H9 (cell line): ENCODE results near the gene LIG3. TPM values are rescaled to one million over a fixed set of nuclear protein-coding genes. Genes with fewer than 3 reads are reported as not detected.

Source experiments
- DNase-seq: peaks from one replicate; pipeline ENCODE4 v3.0.0-alpha.2; 2017
- H2AFZ ChIP-seq: one replicate; pipeline ENCODE4 v1.6.1; 2013; ENCODE audit warnings: mild to moderate bottlenecking, low read length, control low read depth, moderate library complexity
- H2AK5ac ChIP-seq: 2 replicates; pipeline ENCODE4 v1.6.1; 2013; ENCODE audit warnings: low read length, control low read depth, mixed read lengths; ENCODE audit not compliant: insufficient read length
- H2BK120ac ChIP-seq: one replicate; pipeline ENCODE4 v1.6.1; 2013; ENCODE audit warnings: low read depth, mild to moderate bottlenecking, low read length, control low read depth, inconsistent platforms; ENCODE audit not compliant: poor library complexity, severe bottlenecking
- H2BK12ac ChIP-seq: 2 replicates; pipeline ENCODE4 v1.6.1; 2013; ENCODE audit warnings: low read length, control low read depth, mixed read lengths, low read depth; ENCODE audit not compliant: insufficient read length
- H2BK15ac ChIP-seq: 2 replicates; pipeline ENCODE4 v1.6.1; 2013; ENCODE audit warnings: low read depth, low read length, control low read depth
- H2BK20ac ChIP-seq: one replicate; pipeline ENCODE4 v1.6.1; 2013; ENCODE audit warnings: low read depth, mild to moderate bottlenecking, low read length, control low read depth, inconsistent platforms; ENCODE audit not compliant: poor library complexity, severe bottlenecking
- H2BK5ac ChIP-seq: 2 replicates; pipeline ENCODE4 v1.6.1; 2013; ENCODE audit warnings: low read length, control low read depth, mixed read lengths; ENCODE audit not compliant: insufficient read length
- H3K14ac ChIP-seq: 2 replicates; pipeline ENCODE4 v1.6.1; 2013; ENCODE audit warnings: low read length, control low read depth; ENCODE audit not compliant: insufficient read depth
- H3K18ac ChIP-seq: 2 replicates; pipeline ENCODE4 v1.6.1; 2013; ENCODE audit warnings: low read depth, mild to moderate bottlenecking, mixed read lengths, low read length, control low read depth; ENCODE audit not compliant: insufficient read length
- H3K23ac ChIP-seq: 2 replicates; pipeline ENCODE4 v1.6.1; 2013; ENCODE audit warnings: low read length, control low read depth, mixed read lengths, low read depth; ENCODE audit not compliant: insufficient read length
- H3K23me2 ChIP-seq: 2 replicates; pipeline ENCODE4 v1.6.1; 2013; ENCODE audit warnings: low read depth, mild to moderate bottlenecking, mixed read lengths, low read length, control low read depth; ENCODE audit not compliant: insufficient read length, poor library complexity, severe bottlenecking
- H3K27ac ChIP-seq: 2 replicates; pipeline ENCODE4 v1.5.1; 2013; ENCODE audit warnings: low read length, control low read depth, mixed read lengths, low read depth; ENCODE audit not compliant: insufficient read length
- H3K27me3 ChIP-seq: 2 replicates; pipeline ENCODE4 v1.6.1; 2013; ENCODE audit warnings: low read length, control low read depth, inconsistent platforms; ENCODE audit not compliant: insufficient read depth
- H3K4ac ChIP-seq: 2 replicates; pipeline ENCODE4 v1.6.1; 2013; ENCODE audit warnings: low read depth, mild to moderate bottlenecking, control low read depth, inconsistent platforms, low read length, moderate library complexity
- H3K4me1 ChIP-seq: 2 replicates; pipeline ENCODE4 v1.6.1; 2013; ENCODE audit warnings: low read length, control low read depth, inconsistent platforms; ENCODE audit not compliant: insufficient read depth
- H3K4me2 ChIP-seq: 2 replicates; pipeline ENCODE4 v1.6.1; 2013; ENCODE audit warnings: low read length, control low read depth, mixed read lengths; ENCODE audit not compliant: insufficient read length, insufficient read depth
- H3K56ac ChIP-seq: 2 replicates; pipeline ENCODE4 v1.6.1; 2013; ENCODE audit warnings: low read depth, mild to moderate bottlenecking, mixed read lengths, low read length, control low read depth; ENCODE audit not compliant: insufficient read length
- H3K79me1 ChIP-seq: 2 replicates; pipeline ENCODE4 v1.6.1; 2013; ENCODE audit warnings: low read depth, mild to moderate bottlenecking, moderate library complexity, low read length, control low read depth, inconsistent platforms; ENCODE audit not compliant: insufficient read depth, poor library complexity, severe bottlenecking
- H3K79me2 ChIP-seq: 2 replicates; pipeline ENCODE4 v1.6.1; 2013; ENCODE audit warnings: low read length, control low read depth, inconsistent platforms; ENCODE audit not compliant: insufficient read depth
- H3K9ac ChIP-seq: 2 replicates; pipeline ENCODE4 v1.6.1; 2013; ENCODE audit warnings: low read length, control low read depth, mixed read lengths; ENCODE audit not compliant: insufficient read length; ENCODE audit errors: extremely low read depth
- H3K9me3 ChIP-seq: one replicate; pipeline ENCODE4 v1.6.1; 2013; ENCODE audit warnings: low read depth, low read length, inconsistent platforms; ENCODE audit not compliant: control insufficient read depth
- H3T11ph ChIP-seq: one replicate; pipeline ENCODE4 v1.6.1; 2013; ENCODE audit warnings: mild to moderate bottlenecking, low read length, control low read depth, inconsistent platforms
- H4K20me1 ChIP-seq: one replicate; pipeline ENCODE4 v1.6.1; 2013; ENCODE audit not compliant: control insufficient read depth, insufficient read length, insufficient read depth
- H4K5ac ChIP-seq: 2 replicates; pipeline ENCODE4 v1.6.1; 2013; ENCODE audit warnings: low read depth, mild to moderate bottlenecking, mixed read lengths, low read length, control low read depth; ENCODE audit not compliant: insufficient read length
- H4K8ac ChIP-seq: replicated peaks from 2 replicates; pipeline ENCODE4 v1.6.1; 2013; ENCODE audit warnings: low read length, control low read depth, mixed read lengths, low read depth; ENCODE audit not compliant: insufficient read length
- H4K91ac ChIP-seq: 2 replicates; pipeline ENCODE4 v1.6.1; 2013; ENCODE audit warnings: low read depth, mild to moderate bottlenecking, moderate library complexity, mixed read lengths, low read length, control low read depth; ENCODE audit not compliant: insufficient read length
- H3K27ac Mint-ChIP-seq, 3 experiments: 2 replicates in 2 of 3; 3 replicates in 1 of 3; pipeline ENCODE4 v1.8.0; 2020 to 2021; ENCODE audit warnings: mixed read lengths in 3 of 3, mild to moderate bottlenecking in 1 of 3, moderate library complexity in 1 of 3
- H3K27me3 Mint-ChIP-seq: 2 replicates; pipeline ENCODE4 v1.8.0; 2021; ENCODE audit warnings: low read depth, mild to moderate bottlenecking, moderate library complexity, mixed read lengths
- H3K36me3 Mint-ChIP-seq, 3 experiments: 2 replicates in 2 of 3; 3 replicates in 1 of 3; pipeline ENCODE4 v1.8.0; 2020 to 2021; ENCODE audit warnings: low read depth in 3 of 3, mixed read lengths in 3 of 3; ENCODE audit not compliant: insufficient read depth in 1 of 3
- H3K4me1 Mint-ChIP-seq, 2 experiments: 2 replicates each; pipeline ENCODE4 v1.8.0; 2020; ENCODE audit warnings: mixed read lengths in 2 of 2
- H3K4me3 Mint-ChIP-seq, 2 experiments: 2 replicates in 1 of 2; 3 replicates in 1 of 2; pipeline ENCODE4 v1.8.0; 2020 to 2021; ENCODE audit warnings: mild to moderate bottlenecking in 2 of 2, mixed read lengths in 2 of 2, moderate library complexity in 1 of 2
- H3K9me3 Mint-ChIP-seq, 2 experiments: 2 replicates in 1 of 2; 3 replicates in 1 of 2; pipeline ENCODE4 v1.8.0; 2020; ENCODE audit warnings: mild to moderate bottlenecking in 2 of 2, mixed read lengths in 2 of 2, moderate library complexity in 1 of 2
- CTCF ChIP-seq: fragments of 200-600 bp; sonication (generic); conservative IDR thresholded peaks from 3 replicates; pipeline ENCODE4 v1.8.0; 2021; ENCODE audit warnings: antibody characterized with exemption, mild to moderate bottlenecking
- WGBS: extraction: QIAGEN DNeasy Blood & Tissue Kit; methylation state at CpG from one replicate; pipeline ENCODE4 v1.1.7; 2013; ENCODE audit warnings: missing lambda C conversion rate, low lambda C conversion rate, mixed read lengths; ENCODE audit not compliant: insufficient read length; ENCODE audit errors: extremely low coverage; 5-methylcytosine and 5-hydroxymethylcytosine counted together
- total RNA-seq: library from RNA; stranded (reverse); gene quantifications from 2 replicates; pipeline ENCODE4 v1.2.1, GENCODE V29; 2021

The LIG3 gene
- total RNA-seq, 1 experiment from 2014 or later: 96.0 TPM

- Histone ChIP-seq H3K9me3 (no peaks in the 10 kb centered on the region), H2AK5ac (no peak overlapping the region), H4K8ac (no peak overlapping the region), H3K14ac (no peak overlapping the region), H4K20me1 (no peaks in the 10 kb centered on the region), H2BK12ac (no peak overlapping the region), H2BK20ac (no peak overlapping the region), H3K79me2 (no peaks in the 10 kb centered on the region), H3K23me2 (no peaks in the 10 kb centered on the region), H3K79me1 (no peaks in the 10 kb centered on the region), H4K5ac (no peak overlapping the region), H3K56ac (no peak overlapping the region), H3K18ac (no peak overlapping the region), H3K27me3 (no peaks in the 10 kb centered on the region), H3K4me2 (no peak overlapping the region), H2BK15ac (no peak overlapping the region), H2BK120ac (no peak overlapping the region), H3K4ac (no peak overlapping the region), H4K91ac (no peak overlapping the region), H2BK5ac (no peak overlapping the region), H2AFZ (no peak overlapping the region), H3T11ph (no peak overlapping the region), H3K23ac (no peak overlapping the region), H3K9ac (no peak overlapping the region), H3K4me1 (no peaks in the 10 kb centered on the region), H3K27ac (no peak overlapping the region)
- Mint-ChIP-seq H3K36me3 (no peaks in the 10 kb centered on the region; a peak in 1 of 7 replicates), H3K27me3 (no peaks in the 10 kb centered on the region), H3K9me3 (no peaks in the 10 kb centered on the region), H3K27ac (peak overlapping the region in 1 of 3 experiments; percentile 53; a peak in 2 of 7 replicates), H3K4me1 (no peaks in the 10 kb centered on the region; a peak in 1 of 4 replicates), H3K4me3 (no peak overlapping the region)
- no peak for DNase-seq
- WGBS: no CpG with 5 or more reads among the region's 7 CpGs
- no peak for TF ChIP-seq CTCF
Observed at GRCh38 chr17:35041390-35041789, 61.1 kb downstream of the LIG3 start.
